ENCODE measurements around the gene ATAD3C. TPM values are rescaled to one million over a fixed set of nuclear protein-coding genes. Genes with fewer than 3 reads are reported as not detected.
A peak's percentile ranks its signal among the peaks of the same experiment; 100 is the strongest.
"Not testable (repeated sequence)": the region's sequence is repeated elsewhere in the genome, so short reads cannot be mapped to it uniquely, and the experiment has no call there.

Gene ATAD3C
- total RNA-seq, 1 donor from 2014 or later: 10.2 TPM

DNA sequence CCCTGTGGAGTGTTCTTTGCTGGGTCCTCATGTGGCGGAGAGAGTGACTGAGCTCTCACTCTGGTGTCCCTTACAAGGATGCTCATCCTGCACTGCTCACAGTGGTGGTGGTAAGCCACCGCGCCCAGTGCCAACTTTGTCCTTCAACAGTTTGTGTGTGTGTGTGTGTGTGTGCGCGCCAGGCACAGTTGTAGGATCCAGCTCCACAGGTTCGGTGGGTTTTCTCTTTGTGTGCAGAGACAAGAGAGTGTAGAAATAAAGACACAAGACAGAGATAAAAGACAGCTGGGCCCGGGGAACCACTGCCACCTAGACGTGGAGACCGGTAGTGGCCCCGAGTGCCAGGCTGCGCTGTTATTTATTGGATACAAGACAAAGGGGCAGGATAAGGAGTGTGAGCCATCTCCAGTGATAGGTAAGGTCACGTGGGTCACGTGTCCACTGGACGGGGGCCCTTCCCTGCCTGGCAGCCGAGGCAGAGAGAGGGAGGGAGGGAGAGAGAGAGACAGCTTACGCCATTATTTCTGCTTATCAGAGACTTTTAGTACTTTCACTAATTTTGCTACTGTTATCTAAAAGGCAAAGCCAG is 55.4 kb downstream of the ATAD3C start:
- H3K27ac Mint-ChIP-seq (ENCODE audit: unreplicated experiment): peak overlapping the region; percentile 94
- H3K27me3 Mint-ChIP-seq (ENCODE audit: unreplicated experiment); H3K36me3 Mint-ChIP-seq (ENCODE audit: unreplicated experiment); H3K4me1 Mint-ChIP-seq (ENCODE audit: low read depth, unreplicated experiment); H3K9me3 Mint-ChIP-seq (ENCODE audit: unreplicated experiment): not testable (repeated sequence)
- TF ChIP-seq, protein P1, sequence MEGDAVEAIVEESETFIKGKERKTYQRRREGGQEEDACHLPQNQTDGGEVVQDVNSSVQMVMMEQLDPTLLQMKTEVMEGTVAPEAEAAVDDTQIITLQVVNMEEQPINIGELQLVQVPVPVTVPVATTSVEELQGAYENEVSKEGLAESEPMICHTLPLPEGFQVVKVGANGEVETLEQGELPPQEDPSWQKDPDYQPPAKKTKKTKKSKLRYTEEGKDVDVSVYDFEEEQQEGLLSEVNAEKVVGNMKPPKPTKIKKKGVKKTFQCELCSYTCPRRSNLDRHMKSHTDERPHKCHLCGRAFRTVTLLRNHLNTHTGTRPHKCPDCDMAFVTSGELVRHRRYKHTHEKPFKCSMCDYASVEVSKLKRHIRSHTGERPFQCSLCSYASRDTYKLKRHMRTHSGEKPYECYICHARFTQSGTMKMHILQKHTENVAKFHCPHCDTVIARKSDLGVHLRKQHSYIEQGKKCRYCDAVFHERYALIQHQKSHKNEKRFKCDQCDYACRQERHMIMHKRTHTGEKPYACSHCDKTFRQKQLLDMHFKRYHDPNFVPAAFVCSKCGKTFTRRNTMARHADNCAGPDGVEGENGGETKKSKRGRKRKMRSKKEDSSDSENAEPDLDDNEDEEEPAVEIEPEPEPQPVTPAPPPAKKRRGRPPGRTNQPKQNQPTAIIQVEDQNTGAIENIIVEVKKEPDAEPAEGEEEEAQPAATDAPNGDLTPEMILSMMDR (IDR thresholded peaks at IDR 0.05; ENCODE audit: partially characterized antibody, unreplicated experiment): peak; percentile 50
- peak overlapping the region; percentile 73 for H3K4me3 Mint-ChIP-seq (ENCODE audit: unreplicated experiment)
- DNase-seq: peak; percentile 72

DNA sequence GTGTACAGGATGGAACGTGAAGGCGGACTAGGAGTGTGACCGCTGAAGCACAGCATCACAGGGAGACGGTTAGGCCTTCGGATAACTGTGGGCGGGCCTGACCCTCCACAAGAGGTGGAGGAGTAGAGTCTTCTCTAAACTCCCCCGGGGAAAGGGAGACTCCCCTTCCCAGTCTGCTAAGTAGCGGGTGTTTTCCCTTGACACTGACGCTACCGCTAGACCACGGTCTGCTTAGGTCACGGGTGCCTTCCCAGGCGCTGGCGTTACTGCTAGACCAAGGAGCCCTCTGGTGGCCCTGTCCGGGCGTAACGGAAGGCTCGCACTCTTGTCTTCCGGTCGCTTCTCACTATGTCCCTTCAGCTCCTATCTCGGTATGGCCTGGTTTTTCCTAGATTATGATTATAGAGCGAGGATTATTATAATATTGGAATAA is 55.9 kb downstream of the ATAD3C start:
- DNase-seq: peak; percentile 45
- H3K4me1 Mint-ChIP-seq (ENCODE audit: low read depth, unreplicated experiment); H3K9me3 Mint-ChIP-seq (ENCODE audit: unreplicated experiment); H3K36me3 Mint-ChIP-seq (ENCODE audit: unreplicated experiment); H3K27me3 Mint-ChIP-seq (ENCODE audit: unreplicated experiment): not testable (repeated sequence)
- H3K27ac Mint-ChIP-seq (ENCODE audit: unreplicated experiment): peak overlapping the region; percentile 94
- H3K4me3 Mint-ChIP-seq (ENCODE audit: unreplicated experiment): peak overlapping the region; percentile 73

DNA sequence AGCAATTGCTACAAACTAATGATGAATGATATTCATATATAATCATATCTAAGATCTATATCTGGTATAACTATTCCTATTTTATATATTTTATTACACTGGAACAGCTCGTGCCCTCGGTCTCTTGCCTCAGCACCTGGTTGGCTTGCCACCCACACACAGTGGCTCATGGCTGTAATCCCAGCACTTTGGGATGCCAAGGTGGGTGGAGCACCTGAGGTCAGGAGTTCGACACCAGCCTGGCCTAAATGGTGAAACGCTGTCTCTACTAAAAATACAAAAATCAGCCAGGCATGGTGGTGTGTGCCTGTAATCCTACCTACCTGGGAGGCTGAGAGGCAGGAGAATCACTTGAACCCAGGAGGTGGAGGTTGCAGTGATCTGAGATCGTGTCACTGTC is 56.3 kb downstream of the ATAD3C start:
- not testable (repeated sequence) for H3K27me3 Mint-ChIP-seq (ENCODE audit: unreplicated experiment); H3K4me3 Mint-ChIP-seq (ENCODE audit: unreplicated experiment); DNase-seq; H3K9me3 Mint-ChIP-seq (ENCODE audit: unreplicated experiment); H3K4me1 Mint-ChIP-seq (ENCODE audit: low read depth, unreplicated experiment); H3K27ac Mint-ChIP-seq (ENCODE audit: unreplicated experiment); H3K36me3 Mint-ChIP-seq (ENCODE audit: unreplicated experiment)

DNA sequence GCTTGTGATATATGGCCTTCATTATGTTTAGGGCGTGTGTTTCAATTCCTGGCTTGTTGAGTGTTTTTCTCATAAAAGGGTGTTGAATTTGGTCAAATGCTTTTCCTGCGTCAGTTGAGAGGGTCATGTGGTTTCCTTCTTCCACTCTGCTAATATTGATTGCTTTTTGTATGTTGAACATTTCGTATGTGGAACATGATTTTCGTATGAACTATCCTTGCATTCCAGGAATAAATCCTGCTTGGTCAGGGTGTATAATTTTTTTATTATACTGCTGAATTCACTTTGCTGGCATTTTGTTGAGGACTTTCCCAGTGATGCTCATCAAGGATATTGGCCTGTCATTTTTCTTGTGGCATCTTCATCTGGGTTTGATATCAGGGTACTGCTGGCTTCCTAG is 57.8 kb downstream of the ATAD3C start:
- Mint-ChIP-seq H3K9me3 (ENCODE audit: unreplicated experiment) (peaks cover 8% of the 10 kb centered on the region), H3K4me3 (ENCODE audit: unreplicated experiment) (no peak overlapping the region), H3K36me3 (ENCODE audit: unreplicated experiment) (peaks cover 5% of the 10 kb centered on the region), H3K27me3 (ENCODE audit: unreplicated experiment) (peaks cover 6% of the 10 kb centered on the region), H3K27ac (ENCODE audit: unreplicated experiment) (no peak overlapping the region), H3K4me1 (ENCODE audit: low read depth, unreplicated experiment) (peaks cover 10% of the 10 kb centered on the region)
- TF ChIP-seq, protein P1 (IDR thresholded peaks at IDR 0.05; ENCODE audit: partially characterized antibody, unreplicated experiment): no peak
- DNase-seq: no peak

DNA sequence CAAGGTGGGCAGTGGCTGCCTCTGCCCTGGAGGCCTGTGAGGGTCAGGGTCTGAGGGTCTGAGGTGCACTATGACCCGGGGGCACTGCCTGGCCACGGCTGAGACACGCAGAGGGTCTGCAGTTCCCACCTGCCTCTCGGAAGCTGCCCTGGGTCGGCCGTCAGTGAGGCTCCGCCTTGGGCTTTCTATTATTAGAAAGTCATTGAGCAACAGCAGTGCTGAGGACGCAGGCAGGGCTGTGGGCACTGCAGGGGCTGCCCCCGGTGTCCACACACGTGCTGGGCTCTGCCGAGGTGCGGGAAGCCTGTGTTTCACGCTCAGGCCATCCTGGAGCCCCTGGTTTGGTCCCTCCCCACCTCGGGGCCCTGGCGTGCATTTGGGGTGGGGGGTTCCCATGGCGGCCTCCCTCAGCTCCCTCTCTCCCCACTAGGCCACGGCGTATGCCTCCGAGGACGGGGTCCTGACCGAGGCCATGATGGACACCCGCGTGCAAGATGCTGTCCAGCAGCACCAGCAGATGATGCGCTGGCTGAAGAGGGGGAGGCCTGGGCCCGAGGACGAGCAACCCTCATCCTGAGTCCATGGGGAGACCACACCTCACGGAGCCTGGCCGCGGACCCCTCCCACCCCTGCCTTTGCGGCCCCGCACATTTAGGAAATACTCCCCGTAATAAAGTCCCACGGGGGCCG is 59.4 kb downstream of the ATAD3C start:
- not testable (repeated sequence) for H3K36me3 Mint-ChIP-seq (ENCODE audit: unreplicated experiment); H3K27me3 Mint-ChIP-seq (ENCODE audit: unreplicated experiment); H3K27ac Mint-ChIP-seq (ENCODE audit: unreplicated experiment); H3K9me3 Mint-ChIP-seq (ENCODE audit: unreplicated experiment); H3K4me3 Mint-ChIP-seq (ENCODE audit: unreplicated experiment); DNase-seq
- peaks cover 13% of the 10 kb centered on the region for H3K4me1 Mint-ChIP-seq (ENCODE audit: low read depth, unreplicated experiment)

DNA sequence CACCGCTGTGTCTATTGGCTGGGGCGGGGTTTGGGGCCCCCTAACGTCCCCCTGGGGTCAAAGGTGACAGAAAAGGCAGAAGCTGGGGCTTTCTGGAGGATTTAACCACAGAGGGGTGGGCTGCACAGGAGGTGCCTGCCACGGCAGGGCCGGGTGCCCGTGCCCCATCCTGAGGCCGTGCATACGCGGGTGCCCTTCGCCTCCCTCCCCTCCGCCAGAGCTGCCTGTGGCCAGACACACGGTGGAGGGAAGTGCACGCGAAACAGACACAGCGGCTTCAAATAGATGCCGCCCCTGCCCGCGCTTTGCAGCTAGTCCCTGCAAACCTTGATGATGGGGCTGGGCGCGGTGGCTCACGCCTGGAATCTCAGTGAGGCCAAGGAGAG is 60.0 kb downstream of the ATAD3C start:
- H3K27ac Mint-ChIP-seq (ENCODE audit: unreplicated experiment); H3K4me3 Mint-ChIP-seq (ENCODE audit: unreplicated experiment); H3K27me3 Mint-ChIP-seq (ENCODE audit: unreplicated experiment); H3K9me3 Mint-ChIP-seq (ENCODE audit: unreplicated experiment); H3K36me3 Mint-ChIP-seq (ENCODE audit: unreplicated experiment); DNase-seq: not testable (repeated sequence)
- H3K4me1 Mint-ChIP-seq (ENCODE audit: low read depth, unreplicated experiment): peaks cover 13% of the 10 kb centered on the region

DNA sequence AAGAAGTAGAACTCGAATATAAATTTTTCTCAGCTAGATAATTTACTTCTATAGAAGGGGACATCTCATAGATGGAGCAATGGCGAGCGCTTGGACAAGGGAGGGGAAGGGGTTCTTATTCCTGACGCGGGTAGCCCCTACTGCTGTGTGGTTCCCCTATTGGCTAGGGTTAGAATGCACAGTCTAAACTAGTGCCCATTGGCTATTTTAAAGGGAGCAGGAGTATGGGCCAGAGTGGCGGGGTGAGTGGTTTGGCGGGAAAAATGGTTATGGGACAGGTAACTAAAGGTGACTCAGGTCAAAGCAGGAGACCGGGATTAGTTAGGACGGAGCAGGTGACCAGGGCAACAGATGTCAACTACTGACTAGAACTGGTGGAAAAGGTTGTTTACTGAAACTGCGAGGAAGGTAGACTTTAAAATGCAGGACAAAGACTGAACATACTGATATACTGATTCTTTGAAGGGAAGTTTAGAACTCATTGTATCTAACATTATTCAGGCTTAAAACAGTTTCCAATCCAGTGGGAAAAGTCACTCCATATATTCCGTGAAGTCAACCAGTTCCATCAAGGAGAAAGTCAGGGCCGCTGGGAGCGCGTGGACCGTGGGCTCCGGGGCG is 61.5 kb downstream of the ATAD3C start:
- peaks cover 6% of the 10 kb centered on the region for H3K9me3 Mint-ChIP-seq (ENCODE audit: unreplicated experiment)
- H3K27me3 Mint-ChIP-seq (ENCODE audit: unreplicated experiment): peaks cover 9% of the 10 kb centered on the region
- H3K27ac Mint-ChIP-seq (ENCODE audit: unreplicated experiment): peak overlapping the region; percentile 82
- H3K4me1 Mint-ChIP-seq (ENCODE audit: low read depth, unreplicated experiment): peaks cover 8% of the 10 kb centered on the region
- peaks cover 5% of the 10 kb centered on the region for H3K36me3 Mint-ChIP-seq (ENCODE audit: unreplicated experiment)
- no peak for DNase-seq
- TF ChIP-seq, protein P1 (IDR thresholded peaks at IDR 0.05; ENCODE audit: partially characterized antibody, unreplicated experiment): peak; percentile 20
- peak overlapping the region; percentile 92 for H3K4me3 Mint-ChIP-seq (ENCODE audit: unreplicated experiment)

All from glutamatergic neuron (in vitro differentiated cells).